HG02884 (cell line): Measurements from ENCODE around the gene SH3PXD2A.
A peak's percentile ranks its signal among the peaks of the same experiment; 100 is the strongest.

ENCODE experiments used
- ATAC-seq: cut with Tn5 transposase; IDR thresholded peaks from one replicate; pipeline ENCODE4 v1.9.1; 2021; ENCODE audit warnings: mild to moderate bottlenecking, moderate library complexity; ENCODE audit not compliant: unreplicated experiment

Gene SH3PXD2A

GRCh38 chr10:103727991-103728689 is 127.2 kb downstream of the SH3PXD2A start:
- no peak for ATAC-seq

- no peak for ATAC-seq
Measured at GRCh38 chr10:103727546-103727963, 127.8 kb downstream of the SH3PXD2A start.

- no peak for ATAC-seq
Measured at GRCh38 chr10:103726637-103727036, 128.7 kb downstream of the SH3PXD2A start.

GRCh38 chr10:103725242-103725641 is 130.1 kb downstream of the SH3PXD2A start:
- no peak for ATAC-seq

DNA sequence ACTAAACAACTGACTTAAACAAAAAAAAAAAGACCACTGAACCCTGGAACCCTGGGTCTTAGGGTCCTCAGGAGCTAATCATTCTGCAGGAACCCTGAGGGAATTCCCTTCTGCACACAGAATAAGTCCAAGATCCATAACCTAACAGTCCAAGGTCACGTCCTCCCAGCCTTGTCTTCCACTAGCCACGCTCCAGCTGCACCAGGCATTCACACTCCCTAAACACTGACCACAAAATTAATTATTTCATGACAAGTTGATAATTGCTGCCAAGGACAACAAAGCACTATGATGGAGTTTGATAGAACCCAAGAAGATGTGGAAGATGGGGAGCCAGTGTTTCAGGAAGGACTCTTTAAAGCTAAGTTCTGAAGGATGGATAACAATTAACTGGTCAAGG is 130.6 kb downstream of the SH3PXD2A start:
- ATAC-seq = no peak

- no peak for ATAC-seq
Measured at GRCh38 chr10:103724074-103724473, 131.3 kb downstream of the SH3PXD2A start.

GRCh38 chr10:103723557-103723956 is 131.8 kb downstream of the SH3PXD2A start:
- ATAC-seq = no peak

- ATAC-seq = no peak
Measured at GRCh38 chr10:103722632-103723031, 132.7 kb downstream of the SH3PXD2A start.

DNA sequence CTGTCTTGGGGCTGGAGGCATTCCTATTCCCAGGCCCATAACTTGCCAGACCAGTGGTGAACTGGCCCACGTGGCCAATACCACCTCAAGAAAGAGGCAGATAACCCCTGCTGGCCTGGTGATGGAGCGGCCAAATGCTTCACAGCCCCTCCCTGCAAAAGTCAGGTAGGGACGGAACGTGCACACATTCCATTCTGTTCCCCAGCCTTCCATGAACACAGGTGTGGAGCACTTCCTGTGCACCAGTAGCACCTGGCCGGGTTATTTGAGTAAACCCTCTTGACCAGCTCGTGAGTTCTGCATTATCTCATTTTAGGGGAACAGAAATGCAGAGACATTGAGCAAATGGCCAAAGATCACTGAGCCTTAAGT is 134.4 kb downstream of the SH3PXD2A start:
- no peak for ATAC-seq

GRCh38 chr10:103720328-103720963 is 134.9 kb downstream of the SH3PXD2A start:
- no peak for ATAC-seq

GRCh38 chr10:103719036-103719435 is 136.3 kb downstream of the SH3PXD2A start:
- ATAC-seq = no peak

DNA sequence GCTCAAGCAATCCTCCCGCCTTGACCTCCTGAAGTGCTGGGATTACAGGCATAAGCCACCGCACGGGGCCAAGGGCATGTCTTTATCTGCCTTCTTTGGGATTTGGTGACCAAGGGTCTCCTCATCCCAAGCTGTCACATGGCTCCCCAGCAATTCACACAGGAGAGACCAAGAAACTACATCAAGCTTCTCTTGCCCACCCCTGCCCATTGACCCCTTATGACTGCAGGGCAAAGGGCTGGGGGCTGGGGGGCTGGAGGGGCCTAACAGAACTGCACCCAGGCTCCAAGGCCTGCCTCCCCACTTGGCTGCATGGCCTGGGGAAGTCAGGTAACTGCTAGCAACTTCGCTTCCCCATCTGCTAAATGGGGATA is 137.1 kb downstream of the SH3PXD2A start:
- no peak for ATAC-seq

DNA sequence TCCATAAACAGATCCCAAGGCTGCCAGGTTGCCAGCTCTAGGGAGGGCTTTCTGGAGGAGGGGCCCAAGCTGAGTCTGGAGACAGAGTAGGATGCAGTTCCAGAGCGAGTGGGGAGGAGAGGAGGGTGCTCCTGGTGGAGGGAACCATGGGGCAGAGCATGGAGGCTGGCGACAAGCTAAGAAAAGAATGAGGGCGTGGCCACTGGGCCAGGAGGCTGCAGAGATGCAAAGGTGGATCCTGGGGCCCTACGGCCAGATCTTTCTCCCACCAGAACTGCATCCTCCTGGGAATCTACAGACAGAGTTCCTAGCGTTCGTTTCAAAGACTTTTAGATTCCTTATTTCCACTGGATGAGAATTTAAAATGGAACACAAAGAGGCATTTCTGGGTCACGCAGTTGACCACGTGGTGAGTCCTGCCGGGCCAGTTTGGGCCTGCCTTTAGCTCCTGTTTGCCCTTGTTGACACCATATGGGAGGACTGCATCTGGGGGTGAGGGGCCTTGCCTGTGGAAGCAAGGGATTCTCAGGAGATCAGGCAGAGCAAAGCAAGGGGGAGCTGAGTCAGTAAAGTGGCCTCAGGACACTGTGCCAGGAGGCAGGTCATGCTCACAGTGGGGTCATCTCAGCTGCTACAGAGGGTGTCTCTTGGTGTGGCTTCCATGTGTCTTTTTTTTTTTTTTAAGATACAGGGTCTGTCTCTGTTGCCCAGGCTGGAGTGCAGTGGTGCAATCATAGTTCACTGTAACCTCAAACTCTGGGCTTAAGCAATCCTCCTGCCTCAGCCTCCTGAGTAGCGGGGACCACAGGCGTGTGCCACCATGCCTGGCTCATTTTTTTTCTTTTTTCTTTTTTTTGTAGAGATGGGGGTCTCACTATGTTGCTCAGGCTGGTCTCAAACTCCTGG is 137.8 kb downstream of the SH3PXD2A start:
- ATAC-seq = no peak

DNA sequence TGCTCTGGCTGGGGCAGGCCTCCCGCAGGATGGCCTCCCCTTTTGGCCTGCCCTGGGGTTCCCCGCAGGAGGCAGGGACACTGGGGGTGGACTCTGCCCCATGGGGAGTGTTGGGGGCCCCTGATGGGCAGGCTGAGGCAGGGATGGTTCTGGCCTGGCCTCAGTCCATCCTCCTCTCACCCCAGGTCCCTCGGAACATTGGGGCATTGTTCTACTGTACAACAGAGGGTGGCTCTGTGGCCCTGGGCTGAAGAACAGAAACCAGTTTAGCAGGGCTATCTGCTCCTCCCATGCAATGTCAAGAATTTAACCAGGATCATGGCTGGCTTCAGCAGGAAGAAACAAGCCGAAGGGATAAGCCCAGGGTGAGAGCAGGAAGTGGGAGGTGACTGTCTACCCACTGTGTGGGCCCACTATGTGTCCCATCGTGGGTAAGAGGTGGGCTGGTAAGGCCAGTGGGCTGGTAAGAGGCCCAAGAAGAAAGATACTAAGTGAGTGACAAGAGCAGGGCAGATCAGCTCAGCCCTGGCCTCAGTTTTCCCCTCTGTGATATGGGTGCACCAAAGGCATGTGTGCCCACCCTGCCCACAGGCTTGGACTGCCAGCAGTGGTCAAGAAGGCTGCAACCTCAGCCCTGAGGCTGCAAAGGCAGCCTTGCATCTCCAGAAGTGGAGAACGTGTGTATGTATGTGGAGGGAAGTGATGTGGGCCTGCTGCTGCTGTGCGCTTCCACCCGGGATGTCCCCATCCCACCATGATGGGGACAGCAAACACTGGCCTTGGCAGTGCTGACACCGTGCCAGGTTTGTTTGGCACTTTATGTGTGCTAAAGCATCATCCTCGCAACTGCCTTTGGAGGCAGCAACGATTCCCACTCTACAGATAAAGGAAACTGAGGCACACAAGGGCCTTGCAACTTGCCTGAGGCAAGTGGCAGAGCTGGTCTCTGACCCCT is 138.9 kb downstream of the SH3PXD2A start:
- no peak for ATAC-seq

DNA sequence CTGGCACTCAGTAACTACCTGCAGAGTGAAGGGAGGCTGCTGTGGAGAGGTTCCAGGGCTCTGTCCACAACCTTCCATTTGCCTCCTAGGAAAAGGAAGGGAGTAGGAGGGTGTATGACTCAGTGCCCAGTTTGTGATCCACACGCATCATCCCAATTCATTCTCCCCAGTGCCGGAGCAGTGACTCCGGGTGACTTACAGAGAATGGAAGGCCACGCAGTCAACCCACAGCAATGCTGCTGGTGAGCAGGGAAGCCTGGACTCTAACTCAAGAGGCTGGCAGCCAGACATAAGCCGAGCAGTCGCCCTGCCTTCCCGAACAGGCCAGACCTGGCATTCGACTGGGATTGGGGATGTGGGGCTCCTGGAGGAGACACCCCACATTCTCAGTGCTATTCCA is 139.9 kb downstream of the SH3PXD2A start:
- no peak for ATAC-seq

DNA sequence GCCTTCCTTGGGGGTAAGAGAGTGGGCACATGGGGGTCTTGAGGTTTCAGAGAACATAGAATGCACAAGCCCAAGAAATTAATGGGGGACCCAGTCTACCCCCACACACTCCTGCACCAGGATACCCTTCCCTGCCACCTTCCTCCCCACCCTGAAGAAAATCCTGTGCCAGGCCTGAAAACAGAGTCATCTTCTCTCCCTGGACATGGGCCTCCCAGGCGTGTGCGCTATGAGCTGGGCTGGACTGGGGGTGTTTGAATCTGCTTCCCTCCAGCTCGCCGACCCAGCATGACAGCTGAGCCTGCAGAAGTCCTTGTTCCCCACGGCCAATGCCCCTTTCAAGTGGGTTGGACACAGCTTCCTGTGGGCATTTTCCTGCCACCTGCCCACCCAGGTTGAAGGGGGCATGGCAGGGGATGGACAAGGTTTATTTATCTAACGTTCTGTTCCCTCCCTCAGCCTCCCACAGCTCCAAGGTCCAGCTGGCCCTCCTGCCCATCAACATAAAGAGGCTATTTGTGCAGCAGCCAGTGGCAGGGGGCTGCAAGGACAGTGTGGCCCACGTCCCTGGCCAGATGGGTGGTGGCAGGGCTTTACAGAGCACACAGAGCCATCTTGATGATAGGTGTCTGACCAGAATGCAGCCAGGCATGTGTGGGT is 141.0 kb downstream of the SH3PXD2A start:
- no peak for ATAC-seq

DNA sequence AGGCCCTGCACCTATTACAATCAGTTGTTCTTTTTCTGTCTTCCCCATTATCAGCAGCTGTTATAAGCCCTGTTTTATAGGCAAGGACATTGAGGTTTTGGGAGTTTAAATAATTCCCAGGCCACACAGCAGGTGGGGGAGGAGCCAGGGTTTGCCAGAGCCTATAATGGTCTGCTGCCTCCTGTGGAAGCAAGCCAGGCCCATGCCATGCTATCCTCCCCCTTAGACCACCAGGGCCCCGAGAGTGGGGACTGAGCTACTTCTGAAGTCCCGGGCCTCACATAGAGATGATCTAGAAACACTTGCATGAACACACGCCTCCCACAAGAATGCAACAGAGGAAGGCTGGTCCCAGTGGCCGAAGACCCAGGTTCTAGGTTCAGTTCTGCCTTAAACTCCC is 141.7 kb downstream of the SH3PXD2A start:
- ATAC-seq = no peak

GRCh38 chr10:103712898-103713498 is 142.4 kb downstream of the SH3PXD2A start:
- ATAC-seq = peak; percentile 76

- ATAC-seq = no peak
Measured at GRCh38 chr10:103712146-103712545, 143.2 kb downstream of the SH3PXD2A start.
